Measurements from ENCODE around the gene MRPS10. TPM values are rescaled to one million over a fixed set of nuclear protein-coding genes. Genes with fewer than 3 reads are reported as not detected.

Gene MRPS10
- total RNA-seq, 2 experiments from 2014 or later, result 17.1 to 18.4 TPM

- no peak overlapping the region for H3K4me3 ChIP-seq (ENCODE audit: low read length)
- ChIA-PET CTCF (no interaction called here), POLR2A (no interaction called here)
- H3K9me3 Mint-ChIP-seq, result no peaks in the 10 kb centered on the region
- H3K4me3 Mint-ChIP-seq, result no peak overlapping the region
- TF ChIP-seq CTCF (IDR thresholded peaks at IDR 0.05), result no peak
- ATAC-seq (ENCODE audit: poor library complexity) (no peak), DNase-seq (no peak)
- no peaks in the 10 kb centered on the region for H3K4me1 ChIP-seq (ENCODE audit: insufficient read depth, low read length)
- no peaks in the 10 kb centered on the region for H3K4me1 Mint-ChIP-seq (ENCODE audit: low read depth)
- H3K36me3 Mint-ChIP-seq (ENCODE audit: low read depth), result peaks cover 87% of the 10 kb centered on the region
- H3K27me3 ChIP-seq (ENCODE audit: control insufficient read depth in 1 of 2, insufficient read depth in 2 of 2, low read length in 2 of 2), result no peaks in the 10 kb centered on the region
- H3K27ac ChIP-seq (ENCODE audit: low read depth in 1 of 2, low read length in 2 of 2), result no peak overlapping the region
- H3K9me3 ChIP-seq (ENCODE audit: control insufficient read depth in 1 of 2, insufficient read depth in 1 of 2, low read length in 2 of 2), result no peaks in the 10 kb centered on the region
- peaks cover 75% of the 10 kb centered on the region for H3K36me3 ChIP-seq (ENCODE audit: insufficient read depth, low read length)
- no peaks in the 10 kb centered on the region for H3K27me3 Mint-ChIP-seq
- no peak overlapping the region for H3K27ac Mint-ChIP-seq
- intact Hi-C loops (cut with DNase I, micrococcal nuclease), result no loop called here
These were observed 20.2 kb upstream of the MRPS10 start for GRCh38 chr6:42237857-42238256.

- POLR2A ChIA-PET, result interaction anchor here (0.6 kb wide), 1 partner anchor 606 kb away, joined by 6 read pairs; no protein-coding TSS in a partner anchor
These were observed 19.2 kb upstream of the MRPS10 start for GRCh38 chr6:42236682-42237473.

GRCh38 chr6:42236030-42236429, 18.4 kb upstream of the MRPS10 start:
- Mint-ChIP-seq H3K27me3 (no peaks in the 10 kb centered on the region), H3K4me1 (ENCODE audit: low read depth) (no peaks in the 10 kb centered on the region), H3K4me3 (no peak overlapping the region), H3K27ac (no peak overlapping the region), H3K9me3 (no peaks in the 10 kb centered on the region), H3K36me3 (ENCODE audit: low read depth) (peaks cover 85% of the 10 kb centered on the region)
- H3K27ac ChIP-seq (ENCODE audit: low read depth in 1 of 2, low read length in 2 of 2), result no peak overlapping the region
- ChIA-PET POLR2A (no interaction called here), CTCF (no interaction called here)
- no peaks in the 10 kb centered on the region for H3K9me3 ChIP-seq (ENCODE audit: control insufficient read depth in 1 of 2, insufficient read depth in 1 of 2, low read length in 2 of 2)
- H3K4me1 ChIP-seq (ENCODE audit: insufficient read depth, low read length), result no peaks in the 10 kb centered on the region
- DNase-seq (no peak), ATAC-seq (ENCODE audit: poor library complexity) (no peak)
- H3K36me3 ChIP-seq (ENCODE audit: insufficient read depth, low read length), result peaks cover 71% of the 10 kb centered on the region
- H3K4me3 ChIP-seq (ENCODE audit: low read length), result no peak overlapping the region
- intact Hi-C loops (cut with DNase I, micrococcal nuclease), result no loop called here
- TF ChIP-seq CTCF (IDR thresholded peaks at IDR 0.05), result no peak
- H3K27me3 ChIP-seq (ENCODE audit: control insufficient read depth in 1 of 2, insufficient read depth in 2 of 2, low read length in 2 of 2), result no peaks in the 10 kb centered on the region

More at GRCh38 chr6:42236682-42237473, 19.2 kb upstream of the MRPS10 start:
- Mint-ChIP-seq H3K9me3 (no peaks in the 10 kb centered on the region), H3K36me3 (ENCODE audit: low read depth) (peaks cover 87% of the 10 kb centered on the region), H3K27me3 (no peaks in the 10 kb centered on the region), H3K4me3 (no peak overlapping the region), H3K4me1 (ENCODE audit: low read depth) (no peaks in the 10 kb centered on the region), H3K27ac (peak overlapping the region; percentile 9)
- no peak overlapping the region for H3K27ac ChIP-seq (ENCODE audit: low read depth in 1 of 2, low read length in 2 of 2)
- intact Hi-C loops (cut with DNase I, micrococcal nuclease), result no loop called here
- ATAC-seq (ENCODE audit: poor library complexity), result no peak
- peaks cover 71% of the 10 kb centered on the region for H3K36me3 ChIP-seq (ENCODE audit: insufficient read depth, low read length)
- CTCF ChIA-PET, result no interaction called here
- no peak for DNase-seq
- H3K4me1 ChIP-seq (ENCODE audit: insufficient read depth, low read length), result no peaks in the 10 kb centered on the region
- H3K4me3 ChIP-seq (ENCODE audit: low read length), result no peak overlapping the region
- no peaks in the 10 kb centered on the region for H3K9me3 ChIP-seq (ENCODE audit: control insufficient read depth in 1 of 2, insufficient read depth in 1 of 2, low read length in 2 of 2)
- H3K27me3 ChIP-seq (ENCODE audit: control insufficient read depth in 1 of 2, insufficient read depth in 2 of 2, low read length in 2 of 2), result no peaks in the 10 kb centered on the region
- no peak for TF ChIP-seq CTCF (IDR thresholded peaks at IDR 0.05)
